ENCODE data around the gene RSBN1.
"Not testable (repeated sequence)": the region's sequence is repeated elsewhere in the genome, so short reads cannot be mapped to it uniquely, and the experiment has no call there.

The RSBN1 gene

GRCh38 chr1:113758631-113759332, 53.5 kb downstream of the RSBN1 start:
- TF ChIP-seq POLR2A (IDR thresholded peaks at IDR 0.05; ENCODE audit: low read depth, low read length) = 0 out of 2 replicates have a peak, but pooled peaks have one; percentile 7
- no peak for FAIRE-seq
- DNase-seq (ENCODE audit: insufficient read length, low spot score) = peak; percentile 49

DNA sequence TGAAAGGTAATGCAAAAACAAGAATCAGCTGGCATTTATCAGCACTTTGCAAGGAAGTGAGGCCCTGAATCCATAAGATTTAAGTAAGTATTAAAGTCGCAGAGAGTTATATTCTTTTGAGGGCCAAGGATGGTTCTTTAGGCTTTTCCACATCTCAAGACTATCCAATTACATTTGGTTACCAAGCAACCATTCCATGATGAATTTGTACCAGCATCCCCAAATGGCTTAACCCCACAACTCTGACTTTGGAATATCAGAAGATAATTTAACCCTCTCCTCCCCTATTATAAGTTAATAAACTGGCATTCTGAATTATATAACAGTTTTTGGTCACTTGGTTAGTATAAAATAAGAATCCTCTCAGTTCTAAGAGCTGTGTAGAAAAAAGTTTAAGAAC, 55.8 kb downstream of the RSBN1 start:
- no peak for TF ChIP-seq POLR2A (IDR thresholded peaks at IDR 0.05; ENCODE audit: low read depth, low read length)
- FAIRE-seq (no peak), DNase-seq (ENCODE audit: insufficient read length, low spot score) (no peak)

DNA sequence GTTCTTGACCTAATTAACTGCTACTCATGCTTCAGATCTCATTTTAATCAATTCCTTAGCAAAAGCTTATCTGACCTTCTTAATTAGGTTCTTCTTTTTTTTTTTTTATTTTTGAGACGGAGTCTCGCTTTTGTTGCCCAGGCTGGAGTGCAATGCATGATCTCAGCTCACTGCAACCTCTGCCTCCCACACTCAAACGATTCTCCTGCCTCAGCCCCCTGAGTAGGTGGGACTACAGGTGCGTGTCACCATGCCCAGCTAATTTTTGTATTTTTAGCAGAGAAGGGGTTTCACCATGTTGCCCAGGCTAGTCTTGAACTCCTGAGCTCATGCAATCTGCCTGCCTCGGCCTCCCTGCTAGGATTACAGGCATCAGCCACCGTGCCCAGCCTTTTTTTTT, 58.9 kb downstream of the RSBN1 start:
- FAIRE-seq; DNase-seq (ENCODE audit: insufficient read length, low spot score): not testable (repeated sequence)

DNA sequence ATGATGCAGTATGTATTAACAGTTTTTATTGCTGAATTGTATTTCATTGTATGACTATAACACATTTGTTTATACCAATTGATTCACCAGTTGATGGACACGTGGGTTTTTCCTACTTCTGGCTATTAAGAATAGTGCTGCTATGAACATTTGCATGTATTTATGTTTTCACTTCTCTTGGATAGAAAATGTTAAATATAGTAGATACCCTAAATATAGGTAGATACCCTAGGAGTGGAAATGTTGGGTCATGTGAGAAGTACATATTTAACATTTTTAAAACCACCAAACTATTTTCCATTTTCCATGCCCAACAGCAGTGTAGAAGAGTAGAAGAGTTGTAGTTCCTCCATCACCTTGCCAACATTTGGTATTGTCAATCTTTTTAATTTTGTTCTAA, 60.8 kb downstream of the RSBN1 start:
- no peak for TF ChIP-seq POLR2A (IDR thresholded peaks at IDR 0.05; ENCODE audit: low read depth, low read length)
- no peak for FAIRE-seq
- DNase-seq (ENCODE audit: insufficient read length, low spot score) = no peak

DNA sequence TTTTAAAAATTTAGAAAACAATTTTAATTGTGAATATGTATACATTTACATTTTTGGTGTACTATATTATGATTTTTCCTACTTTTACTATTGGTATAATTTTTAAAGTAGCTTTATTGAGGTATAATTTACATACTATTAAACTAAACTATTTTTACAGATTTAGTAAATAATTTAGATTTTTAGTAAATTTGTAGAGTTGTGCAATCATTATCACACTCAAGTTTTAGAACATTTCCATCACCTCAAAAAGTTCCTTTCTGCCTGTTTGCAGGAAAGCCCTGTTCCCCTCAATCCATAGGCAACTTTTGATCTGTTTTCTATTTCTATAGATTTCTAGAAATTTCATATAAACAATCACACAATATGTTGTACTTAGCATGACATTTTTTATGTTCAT, 61.2 kb downstream of the RSBN1 start:
- TF ChIP-seq POLR2A (IDR thresholded peaks at IDR 0.05; ENCODE audit: low read depth, low read length) = no peak
- FAIRE-seq = no peak
- DNase-seq (ENCODE audit: insufficient read length, low spot score) = no peak

DNA sequence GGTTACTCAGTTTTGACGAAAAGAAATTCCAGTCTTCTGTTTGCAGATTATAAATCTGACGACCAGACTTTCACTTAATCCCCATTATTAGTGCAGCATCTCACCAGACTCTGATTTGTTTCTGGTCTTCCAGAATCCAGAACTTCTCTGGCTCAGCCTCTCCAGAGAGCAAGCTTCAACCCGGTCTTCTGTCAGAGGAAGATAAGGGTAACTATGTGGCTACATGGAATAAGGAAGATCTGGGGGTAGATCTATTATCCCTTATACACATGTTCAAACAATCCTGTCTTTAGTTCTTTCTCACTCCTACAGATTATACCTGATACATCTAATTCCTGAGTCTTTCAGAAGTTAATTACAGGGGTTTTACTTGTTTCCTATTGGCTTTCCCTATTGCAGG, 62.9 kb downstream of the RSBN1 start:
- no peak for TF ChIP-seq POLR2A (IDR thresholded peaks at IDR 0.05; ENCODE audit: low read depth, low read length)
- FAIRE-seq (no peak), DNase-seq (ENCODE audit: insufficient read length, low spot score) (no peak)

- FAIRE-seq (peak; percentile 82), DNase-seq (ENCODE audit: insufficient read length, low spot score) (peak; percentile 19)
- no peak for TF ChIP-seq POLR2A (IDR thresholded peaks at IDR 0.05; ENCODE audit: low read depth, low read length)
Measured at GRCh38 chr1:113747376-113747775, 64.9 kb downstream of the RSBN1 start.

- TF ChIP-seq POLR2A (IDR thresholded peaks at IDR 0.05; ENCODE audit: low read depth, low read length) = no peak
- FAIRE-seq (no peak), DNase-seq (ENCODE audit: insufficient read length, low spot score) (no peak)
Measured at GRCh38 chr1:113745425-113745824, 66.9 kb downstream of the RSBN1 start.

DNA sequence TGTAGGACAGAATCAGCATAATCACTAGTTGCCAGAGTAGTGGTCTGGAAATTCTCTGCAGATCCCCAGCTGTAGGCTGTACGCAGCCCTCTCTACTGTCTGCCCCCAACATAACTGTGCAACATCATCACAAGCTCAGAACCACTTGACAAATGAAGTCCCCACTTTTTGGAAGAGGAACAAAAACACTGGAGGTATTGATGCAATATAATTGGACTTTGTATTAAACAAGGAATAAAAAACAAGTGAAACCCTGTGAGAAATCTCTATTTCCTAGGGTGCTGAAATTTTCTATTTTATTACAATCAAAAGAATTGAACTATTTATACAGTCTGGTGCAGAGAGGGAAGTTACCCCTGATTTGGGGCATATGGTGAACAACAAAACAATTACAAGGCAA, 68.2 kb downstream of the RSBN1 start:
- FAIRE-seq (no peak), DNase-seq (ENCODE audit: insufficient read length, low spot score) (no peak)
- no peak for TF ChIP-seq POLR2A (IDR thresholded peaks at IDR 0.05; ENCODE audit: low read depth, low read length)

GRCh38 chr1:113742515-113742914, 69.8 kb downstream of the RSBN1 start:
- FAIRE-seq = no peak
- no peak for DNase-seq (ENCODE audit: insufficient read length, low spot score)
- no peak for TF ChIP-seq POLR2A (IDR thresholded peaks at IDR 0.05; ENCODE audit: low read depth, low read length)

GRCh38 chr1:113734357-113735055, 77.8 kb downstream of the RSBN1 start:
- DNase-seq (ENCODE audit: insufficient read length, low spot score) (no peak), FAIRE-seq (no peak)
- no peak for TF ChIP-seq POLR2A (IDR thresholded peaks at IDR 0.05; ENCODE audit: low read depth, low read length)

DNA sequence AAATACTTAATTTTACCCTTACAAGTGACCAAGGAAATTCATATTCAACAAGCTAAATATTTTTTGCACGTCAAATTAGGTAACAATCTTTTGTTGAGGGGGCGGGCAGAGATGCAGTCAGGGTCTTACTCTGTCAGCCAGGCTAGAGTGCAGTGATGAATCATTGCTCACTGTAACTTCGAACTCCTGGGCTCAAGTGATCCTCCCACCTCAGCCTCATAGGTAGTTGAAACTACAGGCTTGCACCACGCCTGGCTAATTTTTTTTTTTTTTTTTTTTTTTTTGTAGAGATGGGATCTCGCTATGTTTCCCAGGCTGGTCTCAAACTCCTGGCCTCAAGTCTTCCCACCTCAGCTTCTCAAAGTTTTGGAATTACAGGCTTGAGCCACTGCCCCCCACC, 79.5 kb downstream of the RSBN1 start:
- TF ChIP-seq POLR2A (IDR thresholded peaks at IDR 0.05; ENCODE audit: low read depth, low read length) = no peak
- DNase-seq (ENCODE audit: insufficient read length, low spot score) = no peak
- no peak for FAIRE-seq

DNA sequence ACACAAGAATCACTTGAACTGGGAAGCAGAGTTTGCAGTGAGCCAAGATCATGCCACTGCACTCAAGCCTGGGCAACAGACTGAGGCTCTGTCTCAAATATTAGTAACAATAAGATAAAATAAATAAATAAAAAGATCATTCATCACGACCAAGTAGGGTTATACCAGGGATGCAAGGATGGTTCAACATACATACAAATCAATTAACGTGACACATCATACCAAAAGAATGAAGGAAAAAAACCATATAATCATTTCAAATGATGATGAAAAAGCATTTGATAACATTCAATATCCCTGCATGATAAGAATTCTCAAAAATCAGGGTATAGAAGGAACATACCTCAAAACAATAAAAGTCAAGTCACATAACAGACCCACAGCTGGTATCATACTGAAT, 91.3 kb downstream of the RSBN1 start:
- no peak for FAIRE-seq
- no peak for DNase-seq (ENCODE audit: insufficient read length, low spot score)
- no peak for TF ChIP-seq POLR2A (IDR thresholded peaks at IDR 0.05; ENCODE audit: low read depth, low read length)

- not testable (repeated sequence) for FAIRE-seq; DNase-seq (ENCODE audit: insufficient read length, low spot score)
Measured at GRCh38 chr1:113718621-113719020, 93.7 kb downstream of the RSBN1 start.

DNA sequence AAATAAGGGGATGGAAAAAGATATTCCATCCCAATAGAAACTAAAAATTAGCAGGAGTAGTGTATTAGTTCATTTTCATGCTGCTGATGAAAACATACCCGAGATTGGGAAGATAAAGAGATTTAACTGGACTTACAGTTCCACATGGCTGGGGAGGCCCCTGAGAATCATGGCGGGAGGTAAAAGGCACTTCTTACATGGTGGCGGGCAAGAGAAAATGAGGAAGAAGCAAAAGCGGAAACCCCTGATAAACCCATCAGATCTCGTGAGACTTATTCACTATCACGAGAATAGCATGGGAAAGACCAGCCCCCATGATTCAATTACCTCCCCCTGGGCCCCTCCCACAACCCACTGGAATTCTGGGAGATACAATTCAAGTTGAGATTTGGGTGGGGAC, 94.8 kb downstream of the RSBN1 start:
- not testable (repeated sequence) for DNase-seq (ENCODE audit: insufficient read length, low spot score); FAIRE-seq
